OCI-LY7 (cell line): ENCODE measurements around the gene SNPH.

Experiments
- CTCF ChIP-seq: fragments of 200-600 bp; sonication (generic); conservative IDR thresholded peaks from 2 replicates; pipeline ENCODE4 v1.5.1; 2014; ENCODE audit warnings: mild to moderate bottlenecking, antibody characterized with exemption, low read length, moderate library complexity, mixed read lengths
- EZH2phosphoT487 ChIP-seq: fragments of 200-600 bp; sonication (generic); IDR thresholded peaks from 2 replicates; pipeline ENCODE4 v1.6.1; 2018; ENCODE audit warnings: low read depth, borderline replicate concordance, mild to moderate bottlenecking, mixed run types, antibody characterized with exemption, low read length, moderate library complexity, mixed read lengths

DNA sequence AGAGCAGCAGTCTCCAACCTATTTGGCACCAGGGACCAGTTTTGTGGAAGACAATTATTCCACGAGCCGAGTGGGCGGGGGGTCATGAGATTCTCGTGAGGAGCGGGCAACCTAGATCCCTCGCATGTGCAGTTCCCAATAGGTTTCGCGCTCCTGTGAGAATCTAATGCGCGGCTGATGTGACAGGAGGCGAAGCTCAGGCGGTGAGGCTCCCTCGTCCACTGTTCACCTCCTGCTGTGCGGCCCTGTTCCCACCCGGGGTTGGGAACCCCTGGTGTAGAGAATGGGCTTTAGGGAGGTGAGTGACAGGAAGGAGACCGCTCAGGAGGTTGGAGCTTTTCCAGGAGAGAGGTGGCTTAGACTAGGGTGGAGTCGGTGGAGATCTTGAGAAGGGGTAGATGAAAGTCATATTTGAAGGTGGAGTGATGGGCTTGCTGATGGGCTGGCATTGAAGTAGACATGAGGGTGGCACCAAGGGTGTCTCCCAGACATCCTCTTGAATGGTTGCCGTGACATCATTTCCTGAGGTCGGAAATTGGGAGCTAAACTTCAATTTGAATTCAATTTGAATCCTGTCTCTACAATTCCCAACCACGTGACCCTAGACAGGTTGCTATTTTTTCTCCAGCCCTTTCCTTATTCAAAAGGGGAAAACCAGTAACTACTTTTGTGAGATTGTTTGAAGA lies 41.7 kb upstream of the SNPH start:
- TF ChIP-seq CTCF (no peak), EZH2phosphoT487 (no peak)
